GM23338 (cell line): ENCODE data around the gene IQCM. TPM values are rescaled to one million over a fixed set of nuclear protein-coding genes. Genes with fewer than 3 reads are reported as not detected.

ENCODE experiments used
- ATAC-seq: fragments of 200-7000 bp; cut with Tn5 transposase; 3 replicates; pipeline ENCODE4 v1.9.1; 2020
- DNase-seq: peaks from one replicate; pipeline ENCODE4 v3.0.0-alpha.2; 2015; ENCODE audit warnings: low spot score
- H2AFZ ChIP-seq: fragments of 200-600 bp; sonication (generic); 2 replicates; pipeline ENCODE4 v1.8.0; 2016; ENCODE audit warnings: antibody characterized with exemption, mild to moderate bottlenecking, moderate library complexity
- H3F3A ChIP-seq: fragments of 200-600 bp; sonication (generic); replicated peaks from 2 replicates; pipeline ENCODE4 v1.8.0; 2017; ENCODE audit warnings: antibody characterized with exemption, mixed run types, low read depth
- H3K27ac ChIP-seq: fragments of 200-600 bp; sonication (generic); 2 replicates; pipeline ENCODE4 v1.6.1; 2016; ENCODE audit warnings: low read depth
- H3K27me3 ChIP-seq: fragments of 200-600 bp; sonication (generic); 2 replicates; pipeline ENCODE4 v1.8.0; 2016; ENCODE audit warnings: mild to moderate bottlenecking, mixed run types, moderate library complexity; ENCODE audit not compliant: insufficient read depth
- H3K36me3 ChIP-seq: fragments of 200-600 bp; sonication (generic); 2 replicates; pipeline ENCODE4 v1.8.0; 2016; ENCODE audit warnings: mild to moderate bottlenecking; ENCODE audit not compliant: insufficient read depth
- H3K4me1 ChIP-seq: fragments of 200-600 bp; sonication (generic); 2 replicates; pipeline ENCODE4 v1.8.0; 2016; ENCODE audit warnings: mild to moderate bottlenecking, moderate library complexity; ENCODE audit not compliant: insufficient read depth
- H3K4me2 ChIP-seq: fragments of 200-600 bp; sonication (generic); 2 replicates; pipeline ENCODE4 v1.7.1; 2017; ENCODE audit warnings: mixed run types
- H3K4me3 ChIP-seq: fragments of 200-600 bp; sonication (generic); 2 replicates; pipeline ENCODE4 v1.6.1; 2016; ENCODE audit warnings: mixed run types
- H3K79me2 ChIP-seq: fragments of 200-600 bp; sonication (generic); replicated peaks from 2 replicates; pipeline ENCODE4 v1.8.0; 2017; ENCODE audit warnings: mild to moderate bottlenecking; ENCODE audit not compliant: insufficient read depth
- H3K9me2 ChIP-seq: fragments of 200-600 bp; sonication (generic); 2 replicates; pipeline ENCODE4 v1.8.0; 2017; ENCODE audit not compliant: insufficient read depth
- H4K20me1 ChIP-seq: fragments of 200-600 bp; sonication (generic); replicated peaks from 2 replicates; pipeline ENCODE4 v1.8.0; 2017; ENCODE audit warnings: mild to moderate bottlenecking; ENCODE audit not compliant: insufficient read depth
- H3K27ac Mint-ChIP-seq: 2 replicates; pipeline ENCODE4 v1.8.0; 2020; ENCODE audit warnings: inconsistent platforms, mild to moderate bottlenecking, moderate library complexity, mixed read lengths
- H3K27me3 Mint-ChIP-seq: 3 replicates; pipeline ENCODE4 v1.8.0; 2022; ENCODE audit warnings: low read depth, mild to moderate bottlenecking, moderate library complexity, mixed read lengths, inconsistent platforms; ENCODE audit not compliant: insufficient read depth, poor library complexity
- H3K36me3 Mint-ChIP-seq: 3 replicates; pipeline ENCODE4 v1.8.0; 2021; ENCODE audit warnings: low read depth, mild to moderate bottlenecking, inconsistent platforms, moderate library complexity, mixed read lengths
- H3K4me1 Mint-ChIP-seq: 3 replicates; pipeline ENCODE4 v1.8.0; 2020; ENCODE audit warnings: mild to moderate bottlenecking, inconsistent platforms, mixed read lengths
- H3K4me3 Mint-ChIP-seq: 3 replicates; pipeline ENCODE4 v1.8.0; 2021; ENCODE audit warnings: moderate library complexity, mild to moderate bottlenecking, inconsistent platforms, mixed read lengths
- H3K9me3 Mint-ChIP-seq: 3 replicates; pipeline ENCODE4 v1.8.0; 2020; ENCODE audit warnings: moderate library complexity, mild to moderate bottlenecking, inconsistent platforms, mixed read lengths
- EZH2 ChIP-seq: fragments of 200-600 bp; sonication (generic); IDR thresholded peaks from one replicate; pipeline ENCODE4 v1.8.0; 2017; ENCODE audit warnings: antibody characterized with exemption, mild to moderate bottlenecking, low read depth; ENCODE audit not compliant: unreplicated experiment
- EZH2phosphoT487 ChIP-seq: fragments of 200-600 bp; sonication (generic); IDR thresholded peaks from one replicate; pipeline ENCODE4 v1.8.1; 2018; ENCODE audit warnings: antibody characterized with exemption; ENCODE audit not compliant: unreplicated experiment
- JUNB ChIP-seq: IDR thresholded peaks from one replicate; pipeline ENCODE4 v1.6.1; 2016; ENCODE audit warnings: antibody characterized with exemption; ENCODE audit not compliant: unreplicated experiment
- NANOG ChIP-seq: IDR thresholded peaks from 2 replicates; pipeline ENCODE4 v1.6.1; 2016; ENCODE audit warnings: antibody characterized with exemption, borderline replicate concordance
- POLR2AphosphoS5 ChIP-seq: IDR thresholded peaks from 2 replicates; pipeline ENCODE4 v1.6.1; 2016; ENCODE audit warnings: antibody characterized with exemption, low read depth
- STAT1 ChIP-seq: IDR thresholded peaks from one replicate; pipeline ENCODE4 v1.6.1; 2016; ENCODE audit warnings: antibody characterized with exemption; ENCODE audit not compliant: unreplicated experiment
- ZNF114 ChIP-seq: fragments of 250-450 bp; sonication (Bioruptor Pico); IDR thresholded peaks from 2 replicates; pipeline ENCODE4 v1.5.0; 2020; ENCODE audit warnings: mild to moderate bottlenecking, moderate library complexity
- ZNF331 ChIP-seq: fragments of 250-450 bp; sonication (Bioruptor Pico); IDR thresholded peaks from 2 replicates; pipeline ENCODE4 v1.5.0; 2020; ENCODE audit warnings: low read depth, mild to moderate bottlenecking, moderate library complexity
- polyA plus RNA-seq: library from polyadenylated mRNA; unstranded; fragments of >200 nt; fragmentation: Nextera tagmentation; extraction: Ambion mirVana; gene quantifications from 2 replicates; pipeline ENCODE4 v1.2.1, GENCODE V29; 2016
- total RNA-seq: library from RNA; depleted of rRNA; stranded (reverse); fragments of >200 nt; shearing (Covaris generic); gene quantifications from 2 replicates; pipeline ENCODE4 v1.2.3, GENCODE V29; 2014
- TF ChIP-seq, protein P1 (sequence below): IDR thresholded peaks from 2 replicates; pipeline ENCODE4 v1.6.1; 2016; ENCODE audit warnings: antibody characterized with exemption
- TF ChIP-seq, protein P2 (sequence below), 2 experiments: fragments of 200-600 bp in 1 of 2; sonication (generic) in 1 of 2; conservative IDR thresholded peaks; 2 replicates each; pipeline versions ENCODE4 v1.5.1 to v1.6.1; 2016 to 2017; ENCODE audit warnings: antibody characterized with exemption in 2 of 2, low read depth in 2 of 2, mild to moderate bottlenecking in 2 of 2, moderate library complexity in 1 of 2
- TF ChIP-seq, protein P3 (sequence below): fragments of 250-450 bp; sonication (Bioruptor Pico); IDR thresholded peaks from 2 replicates; pipeline ENCODE4 v1.5.0; 2020; ENCODE audit warnings: mild to moderate bottlenecking, moderate library complexity
- TF ChIP-seq, protein P4 (sequence below): IDR thresholded peaks from one replicate; pipeline ENCODE4 v1.6.1; 2018; ENCODE audit warnings: antibody characterized with exemption; ENCODE audit not compliant: unreplicated experiment

IQCM gene
- total and polyA plus RNA-seq, 2 experiments from 2014 or later: not detected

DNA sequence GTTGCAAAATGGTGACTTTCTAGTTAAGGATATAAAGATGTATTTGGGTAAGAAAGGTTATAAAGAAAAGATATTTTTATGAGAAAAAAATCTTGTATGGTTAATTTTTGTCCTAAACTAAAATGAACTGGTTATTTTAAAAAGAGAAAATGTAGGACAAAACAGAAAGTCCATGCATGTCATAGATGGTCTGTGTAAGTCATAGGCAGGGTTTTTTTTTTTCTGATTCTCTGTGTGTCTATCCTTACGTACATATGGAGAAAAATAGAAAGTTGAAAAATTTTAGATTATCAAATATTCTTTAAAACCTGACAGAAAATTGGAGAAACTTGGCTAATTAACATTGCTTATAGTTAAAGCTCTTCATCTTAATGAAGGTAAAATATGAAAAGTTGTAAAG, 493.4 kb downstream of the IQCM start (continued):
- TF ChIP-seq, protein P1, sequence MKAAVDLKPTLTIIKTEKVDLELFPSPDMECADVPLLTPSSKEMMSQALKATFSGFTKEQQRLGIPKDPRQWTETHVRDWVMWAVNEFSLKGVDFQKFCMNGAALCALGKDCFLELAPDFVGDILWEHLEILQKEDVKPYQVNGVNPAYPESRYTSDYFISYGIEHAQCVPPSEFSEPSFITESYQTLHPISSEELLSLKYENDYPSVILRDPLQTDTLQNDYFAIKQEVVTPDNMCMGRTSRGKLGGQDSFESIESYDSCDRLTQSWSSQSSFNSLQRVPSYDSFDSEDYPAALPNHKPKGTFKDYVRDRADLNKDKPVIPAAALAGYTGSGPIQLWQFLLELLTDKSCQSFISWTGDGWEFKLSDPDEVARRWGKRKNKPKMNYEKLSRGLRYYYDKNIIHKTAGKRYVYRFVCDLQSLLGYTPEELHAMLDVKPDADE: no peak
- TF ChIP-seq ZNF331: no peak

DNA sequence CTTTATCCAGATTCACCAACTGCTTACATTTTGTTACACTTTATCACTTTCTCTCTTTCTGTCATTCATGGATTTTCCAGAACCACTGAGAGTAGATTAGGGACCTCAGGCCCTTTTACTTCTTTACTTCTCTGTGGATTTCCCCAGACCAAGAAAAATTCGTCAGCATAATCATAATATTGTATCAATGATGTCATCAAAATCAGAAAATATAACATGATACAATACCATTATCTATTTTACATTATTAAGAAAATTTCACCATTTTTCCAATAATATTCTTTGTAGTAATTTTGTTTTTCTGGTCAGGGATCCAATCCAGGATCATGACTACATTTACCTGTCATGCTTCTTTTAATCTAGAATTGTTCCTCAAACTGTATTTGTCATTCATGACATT, 494.2 kb downstream of the IQCM start:
- Histone ChIP-seq H3F3A (no peaks in the 10 kb centered on the region), H3K4me1 (no peaks in the 10 kb centered on the region), H3K4me2 (no peak overlapping the region), H3K9me2 (no peaks in the 10 kb centered on the region), H4K20me1 (no peaks in the 10 kb centered on the region), H3K36me3 (peaks cover 5% of the 10 kb centered on the region; the same call in 1 of the 2 replicates), H3K27me3 (no peaks in the 10 kb centered on the region), H3K4me3 (no peak overlapping the region), H3K79me2 (no peaks in the 10 kb centered on the region), H3K27ac (no peak overlapping the region), H2AFZ (no peak overlapping the region)
- Mint-ChIP-seq H3K27ac (no peak overlapping the region), H3K4me1 (no peaks in the 10 kb centered on the region), H3K4me3 (no peak overlapping the region), H3K36me3 (peaks cover 32% of the 10 kb centered on the region; the same call in 2 of the 3 replicates), H3K9me3 (peaks cover 49% of the 10 kb centered on the region), H3K27me3 (no peaks in the 10 kb centered on the region)
- DNase-seq (no peak), ATAC-seq (no peak)
- TF ChIP-seq STAT1 (no peak), POLR2AphosphoS5 (no peak), ZNF114 (CRISPR knock-in tag) (no peak), EZH2 (no peak), ZNF331 (no peak), EZH2phosphoT487 (no peak), NANOG (no peak), JUNB (no peak)
- TF ChIP-seq, protein P1: no peak
- TF ChIP-seq, protein P2, sequence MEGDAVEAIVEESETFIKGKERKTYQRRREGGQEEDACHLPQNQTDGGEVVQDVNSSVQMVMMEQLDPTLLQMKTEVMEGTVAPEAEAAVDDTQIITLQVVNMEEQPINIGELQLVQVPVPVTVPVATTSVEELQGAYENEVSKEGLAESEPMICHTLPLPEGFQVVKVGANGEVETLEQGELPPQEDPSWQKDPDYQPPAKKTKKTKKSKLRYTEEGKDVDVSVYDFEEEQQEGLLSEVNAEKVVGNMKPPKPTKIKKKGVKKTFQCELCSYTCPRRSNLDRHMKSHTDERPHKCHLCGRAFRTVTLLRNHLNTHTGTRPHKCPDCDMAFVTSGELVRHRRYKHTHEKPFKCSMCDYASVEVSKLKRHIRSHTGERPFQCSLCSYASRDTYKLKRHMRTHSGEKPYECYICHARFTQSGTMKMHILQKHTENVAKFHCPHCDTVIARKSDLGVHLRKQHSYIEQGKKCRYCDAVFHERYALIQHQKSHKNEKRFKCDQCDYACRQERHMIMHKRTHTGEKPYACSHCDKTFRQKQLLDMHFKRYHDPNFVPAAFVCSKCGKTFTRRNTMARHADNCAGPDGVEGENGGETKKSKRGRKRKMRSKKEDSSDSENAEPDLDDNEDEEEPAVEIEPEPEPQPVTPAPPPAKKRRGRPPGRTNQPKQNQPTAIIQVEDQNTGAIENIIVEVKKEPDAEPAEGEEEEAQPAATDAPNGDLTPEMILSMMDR (conservative IDR thresholded peaks at IDR 0.05; ENCODE audit: low read depth in 2 of 2): no peak
- TF ChIP-seq, protein P3, sequence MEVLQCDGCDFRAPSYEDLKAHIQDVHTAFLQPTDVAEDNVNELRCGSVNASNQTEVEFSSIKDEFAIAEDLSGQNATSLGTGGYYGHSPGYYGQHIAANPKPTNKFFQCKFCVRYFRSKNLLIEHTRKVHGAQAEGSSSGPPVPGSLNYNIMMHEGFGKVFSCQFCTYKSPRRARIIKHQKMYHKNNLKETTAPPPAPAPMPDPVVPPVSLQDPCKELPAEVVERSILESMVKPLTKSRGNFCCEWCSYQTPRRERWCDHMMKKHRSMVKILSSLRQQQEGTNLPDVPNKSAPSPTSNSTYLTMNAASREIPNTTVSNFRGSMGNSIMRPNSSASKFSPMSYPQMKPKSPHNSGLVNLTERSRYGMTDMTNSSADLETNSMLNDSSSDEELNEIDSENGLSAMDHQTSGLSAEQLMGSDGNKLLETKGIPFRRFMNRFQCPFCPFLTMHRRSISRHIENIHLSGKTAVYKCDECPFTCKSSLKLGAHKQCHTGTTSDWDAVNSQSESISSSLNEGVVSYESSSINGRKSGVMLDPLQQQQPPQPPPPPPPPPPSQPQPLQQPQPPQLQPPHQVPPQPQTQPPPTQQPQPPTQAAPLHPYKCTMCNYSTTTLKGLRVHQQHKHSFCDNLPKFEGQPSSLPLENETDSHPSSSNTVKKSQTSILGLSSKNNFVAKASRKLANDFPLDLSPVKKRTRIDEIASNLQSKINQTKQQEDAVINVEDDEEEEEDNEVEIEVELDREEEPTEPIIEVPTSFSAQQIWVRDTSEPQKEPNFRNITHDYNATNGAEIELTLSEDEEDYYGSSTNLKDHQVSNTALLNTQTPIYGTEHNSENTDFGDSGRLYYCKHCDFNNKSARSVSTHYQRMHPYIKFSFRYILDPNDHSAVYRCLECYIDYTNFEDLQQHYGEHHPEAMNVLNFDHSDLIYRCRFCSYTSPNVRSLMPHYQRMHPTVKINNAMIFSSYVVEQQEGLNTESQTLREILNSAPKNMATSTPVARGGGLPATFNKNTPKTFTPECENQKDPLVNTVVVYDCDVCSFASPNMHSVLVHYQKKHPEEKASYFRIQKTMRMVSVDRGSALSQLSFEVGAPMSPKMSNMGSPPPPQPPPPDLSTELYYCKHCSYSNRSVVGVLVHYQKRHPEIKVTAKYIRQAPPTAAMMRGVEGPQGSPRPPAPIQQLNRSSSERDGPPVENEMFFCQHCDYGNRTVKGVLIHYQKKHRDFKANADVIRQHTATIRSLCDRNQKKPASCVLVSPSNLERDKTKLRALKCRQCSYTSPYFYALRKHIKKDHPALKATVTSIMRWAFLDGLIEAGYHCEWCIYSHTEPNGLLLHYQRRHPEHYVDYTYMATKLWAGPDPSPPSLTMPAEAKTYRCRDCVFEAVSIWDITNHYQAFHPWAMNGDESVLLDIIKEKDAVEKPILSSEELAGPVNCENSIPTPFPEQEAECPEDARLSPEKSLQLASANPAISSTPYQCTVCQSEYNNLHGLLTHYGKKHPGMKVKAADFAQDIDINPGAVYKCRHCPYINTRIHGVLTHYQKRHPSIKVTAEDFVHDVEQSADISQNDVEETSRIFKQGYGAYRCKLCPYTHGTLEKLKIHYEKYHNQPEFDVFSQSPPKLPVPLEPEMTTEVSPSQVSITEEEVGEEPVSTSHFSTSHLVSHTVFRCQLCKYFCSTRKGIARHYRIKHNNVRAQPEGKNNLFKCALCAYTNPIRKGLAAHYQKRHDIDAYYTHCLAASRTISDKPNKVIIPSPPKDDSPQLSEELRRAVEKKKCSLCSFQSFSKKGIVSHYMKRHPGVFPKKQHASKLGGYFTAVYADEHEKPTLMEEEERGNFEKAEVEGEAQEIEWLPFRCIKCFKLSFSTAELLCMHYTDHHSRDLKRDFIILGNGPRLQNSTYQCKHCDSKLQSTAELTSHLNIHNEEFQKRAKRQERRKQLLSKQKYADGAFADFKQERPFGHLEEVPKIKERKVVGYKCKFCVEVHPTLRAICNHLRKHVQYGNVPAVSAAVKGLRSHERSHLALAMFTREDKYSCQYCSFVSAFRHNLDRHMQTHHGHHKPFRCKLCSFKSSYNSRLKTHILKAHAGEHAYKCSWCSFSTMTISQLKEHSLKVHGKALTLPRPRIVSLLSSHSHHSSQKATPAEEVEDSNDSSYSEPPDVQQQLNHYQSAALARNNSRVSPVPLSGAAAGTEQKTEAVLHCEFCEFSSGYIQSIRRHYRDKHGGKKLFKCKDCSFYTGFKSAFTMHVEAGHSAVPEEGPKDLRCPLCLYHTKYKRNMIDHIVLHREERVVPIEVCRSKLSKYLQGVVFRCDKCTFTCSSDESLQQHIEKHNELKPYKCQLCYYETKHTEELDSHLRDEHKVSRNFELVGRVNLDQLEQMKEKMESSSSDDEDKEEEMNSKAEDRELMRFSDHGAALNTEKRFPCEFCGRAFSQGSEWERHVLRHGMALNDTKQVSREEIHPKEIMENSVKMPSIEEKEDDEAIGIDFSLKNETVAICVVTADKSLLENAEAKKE: no peak
- TF ChIP-seq, protein P4, sequence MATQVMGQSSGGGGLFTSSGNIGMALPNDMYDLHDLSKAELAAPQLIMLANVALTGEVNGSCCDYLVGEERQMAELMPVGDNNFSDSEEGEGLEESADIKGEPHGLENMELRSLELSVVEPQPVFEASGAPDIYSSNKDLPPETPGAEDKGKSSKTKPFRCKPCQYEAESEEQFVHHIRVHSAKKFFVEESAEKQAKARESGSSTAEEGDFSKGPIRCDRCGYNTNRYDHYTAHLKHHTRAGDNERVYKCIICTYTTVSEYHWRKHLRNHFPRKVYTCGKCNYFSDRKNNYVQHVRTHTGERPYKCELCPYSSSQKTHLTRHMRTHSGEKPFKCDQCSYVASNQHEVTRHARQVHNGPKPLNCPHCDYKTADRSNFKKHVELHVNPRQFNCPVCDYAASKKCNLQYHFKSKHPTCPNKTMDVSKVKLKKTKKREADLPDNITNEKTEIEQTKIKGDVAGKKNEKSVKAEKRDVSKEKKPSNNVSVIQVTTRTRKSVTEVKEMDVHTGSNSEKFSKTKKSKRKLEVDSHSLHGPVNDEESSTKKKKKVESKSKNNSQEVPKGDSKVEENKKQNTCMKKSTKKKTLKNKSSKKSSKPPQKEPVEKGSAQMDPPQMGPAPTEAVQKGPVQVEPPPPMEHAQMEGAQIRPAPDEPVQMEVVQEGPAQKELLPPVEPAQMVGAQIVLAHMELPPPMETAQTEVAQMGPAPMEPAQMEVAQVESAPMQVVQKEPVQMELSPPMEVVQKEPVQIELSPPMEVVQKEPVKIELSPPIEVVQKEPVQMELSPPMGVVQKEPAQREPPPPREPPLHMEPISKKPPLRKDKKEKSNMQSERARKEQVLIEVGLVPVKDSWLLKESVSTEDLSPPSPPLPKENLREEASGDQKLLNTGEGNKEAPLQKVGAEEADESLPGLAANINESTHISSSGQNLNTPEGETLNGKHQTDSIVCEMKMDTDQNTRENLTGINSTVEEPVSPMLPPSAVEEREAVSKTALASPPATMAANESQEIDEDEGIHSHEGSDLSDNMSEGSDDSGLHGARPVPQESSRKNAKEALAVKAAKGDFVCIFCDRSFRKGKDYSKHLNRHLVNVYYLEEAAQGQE: no peak
